ENCODE data around the gene SOWAHA.
"Not testable (repeated sequence)": the region's sequence is repeated elsewhere in the genome, so short reads cannot be mapped to it uniquely, and the experiment has no call there.

Gene SOWAHA

DNA sequence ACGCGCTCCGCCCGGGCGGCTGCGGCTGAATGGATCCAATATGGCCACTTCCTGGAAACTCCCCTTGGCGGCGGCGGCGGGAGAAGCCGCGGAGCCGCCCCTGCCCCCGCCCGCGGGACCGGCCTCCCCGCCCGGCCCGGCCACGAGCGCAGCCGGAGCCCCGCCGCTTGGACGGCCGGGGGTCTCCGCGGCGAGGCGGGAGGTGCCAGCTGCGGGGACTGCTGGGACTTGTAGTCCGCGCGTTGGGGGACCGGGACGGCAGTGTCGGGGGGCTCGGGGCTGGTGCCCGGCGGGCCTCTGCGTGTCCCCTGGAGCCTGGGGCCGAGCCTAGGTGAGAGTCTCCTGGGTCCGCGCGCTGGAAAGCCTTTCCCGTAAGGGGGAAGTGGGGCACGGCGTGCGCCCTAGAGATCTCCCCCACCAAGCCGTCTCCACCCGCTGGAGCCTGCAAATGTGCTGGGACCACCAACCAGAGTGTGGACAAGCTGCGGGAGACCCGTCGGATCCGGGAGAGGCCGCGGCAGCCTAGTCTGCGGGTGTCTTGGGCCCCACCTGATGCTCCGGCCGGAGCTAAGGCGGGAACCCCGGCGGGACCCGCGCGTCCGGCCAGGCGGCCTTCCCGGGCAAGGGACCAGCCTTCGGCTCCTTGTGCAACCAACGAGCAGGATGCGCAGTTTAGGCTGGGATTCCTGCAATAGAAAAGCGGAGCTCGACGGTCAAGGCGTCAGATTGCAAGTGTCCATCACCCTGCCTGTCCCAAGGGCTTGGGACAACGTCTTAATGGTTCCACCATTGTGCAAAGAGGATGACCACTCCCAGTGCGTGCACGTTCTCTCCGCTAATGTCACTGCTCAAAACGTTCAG lies 35.7 kb upstream of the SOWAHA start, which contains the start of gene SEPTIN8:
TSS of gene SEPTIN8 (minus strand) at position 31 of the 861 bp plus-strand sequence. CDS start 102 bp downstream, outside the sequence.
- peak; percentile 7 to 34 for DNase-seq (ENCODE audit: low read depth in 2 of 2)

DNA sequence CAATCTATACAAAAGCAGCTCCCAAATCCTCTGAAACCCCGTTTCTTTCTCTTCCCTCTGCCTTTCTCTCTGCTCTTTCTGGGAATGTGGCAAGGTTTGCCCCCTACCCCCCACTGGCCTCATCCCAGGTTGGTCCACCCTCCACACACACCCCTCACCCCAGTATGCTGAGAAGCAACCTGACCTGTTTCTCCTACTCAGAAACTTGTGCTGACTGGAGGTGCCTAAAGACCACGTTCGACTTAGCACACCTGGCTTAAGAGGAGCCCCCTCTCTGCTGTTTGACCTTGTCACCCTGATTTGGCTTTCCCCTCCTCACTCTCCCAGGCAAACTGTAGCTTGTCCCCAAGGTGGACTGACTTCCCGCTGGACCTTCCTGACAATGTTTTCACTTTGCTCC lies 35.0 kb upstream of the SOWAHA start:
- no peak for DNase-seq (ENCODE audit: low read depth in 2 of 2)

DNA sequence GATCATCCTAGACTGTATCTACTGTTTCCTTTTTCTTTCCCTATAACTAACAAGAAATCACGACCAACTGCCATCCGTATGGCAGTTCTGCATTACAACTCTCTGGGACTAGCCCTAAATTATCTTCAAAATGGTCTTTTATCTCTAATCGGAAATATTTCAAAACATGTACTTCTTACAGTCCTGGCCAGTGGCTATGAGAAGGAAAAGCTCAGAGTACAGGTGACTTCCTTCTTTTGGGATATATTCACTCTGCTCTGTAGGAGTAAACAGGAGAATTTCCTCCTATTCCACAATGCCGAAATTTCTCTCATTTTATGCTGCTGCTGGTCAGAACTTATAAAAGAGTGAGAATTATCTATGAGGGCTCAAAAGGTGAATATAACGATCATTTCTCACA lies 34.2 kb upstream of the SOWAHA start:
- DNase-seq (ENCODE audit: low read depth in 2 of 2): no peak

DNA sequence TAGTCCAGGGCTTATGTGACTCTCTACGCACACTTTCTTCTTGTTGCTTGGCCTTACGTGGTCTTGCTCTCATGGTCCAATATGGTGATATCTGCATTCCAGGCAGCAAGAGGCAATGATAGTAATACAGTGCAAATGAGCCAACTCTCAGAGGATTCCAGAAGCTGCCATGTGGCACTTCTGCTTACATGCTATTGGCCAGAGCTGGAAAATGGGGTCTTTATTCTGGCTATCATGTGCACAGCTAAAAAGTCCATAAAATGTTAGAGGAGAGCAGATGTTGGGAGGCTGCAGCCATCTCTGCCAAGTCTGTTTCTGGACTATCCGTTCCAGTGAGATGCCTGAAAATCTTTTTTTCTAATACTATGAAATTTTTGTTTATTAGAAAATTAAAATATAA lies 33.1 kb upstream of the SOWAHA start:
- DNase-seq (ENCODE audit: low read depth in 2 of 2): no peak

DNA sequence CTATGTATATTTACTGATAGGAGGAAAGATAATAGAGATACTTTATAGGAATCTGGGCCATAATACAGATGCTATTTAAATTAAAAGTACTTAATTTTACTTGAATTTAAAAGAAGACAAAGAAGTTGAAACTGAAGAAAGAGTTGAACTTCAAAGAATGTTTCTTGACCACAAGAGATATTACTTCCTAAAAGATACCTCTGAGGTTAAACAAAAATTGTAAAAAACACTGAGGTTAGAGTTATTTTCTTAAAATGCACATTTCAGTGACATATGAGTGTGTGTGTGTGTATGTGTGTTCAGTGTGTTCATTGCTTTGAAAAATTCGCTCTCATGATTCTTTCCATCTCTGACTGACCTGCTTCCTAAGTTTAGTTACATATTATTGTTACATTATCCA lies 32.5 kb upstream of the SOWAHA start:
- no peak for DNase-seq (ENCODE audit: low read depth in 2 of 2)

DNA sequence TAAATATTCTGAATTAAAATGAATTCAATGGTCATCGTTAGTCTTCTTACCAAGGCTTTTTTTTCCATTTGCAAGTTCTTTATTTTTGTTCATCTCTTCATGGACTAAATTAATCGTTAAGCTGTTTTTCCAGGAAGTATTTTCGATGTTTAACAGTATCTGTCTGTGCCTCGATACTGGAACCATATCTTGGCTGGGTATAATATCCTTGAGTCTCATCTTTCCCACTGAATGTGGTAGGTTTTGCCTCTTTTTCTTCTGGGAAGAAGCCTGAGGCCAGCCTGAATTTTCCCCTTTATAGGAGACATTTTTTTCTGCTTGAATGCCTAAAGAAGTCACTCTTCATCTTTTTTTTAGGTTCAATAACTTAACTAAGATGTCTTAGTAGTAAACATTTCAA lies 32.1 kb upstream of the SOWAHA start:
- DNase-seq (ENCODE audit: low read depth in 2 of 2): no peak

DNA sequence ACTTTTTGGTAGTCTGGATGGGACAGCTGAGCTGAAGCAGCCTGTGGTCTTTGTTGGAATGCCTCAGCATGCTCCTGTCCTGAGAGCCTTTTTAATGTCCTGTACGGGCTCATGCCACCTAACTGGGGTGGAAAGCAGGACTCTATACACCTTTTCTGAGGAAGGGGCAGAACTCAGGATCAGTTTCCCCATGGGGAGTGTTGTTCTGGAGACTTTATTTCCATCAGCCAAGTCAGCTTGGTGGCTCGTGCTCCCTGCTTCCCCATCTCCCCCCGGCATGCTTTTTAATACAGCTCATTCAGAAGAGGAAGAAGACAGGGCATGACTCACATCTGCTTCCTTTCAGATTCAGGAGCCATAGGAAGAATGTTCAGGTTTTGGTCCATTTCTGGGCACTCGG lies 31.0 kb upstream of the SOWAHA start:
- DNase-seq (ENCODE audit: low read depth in 2 of 2): no peak

DNA sequence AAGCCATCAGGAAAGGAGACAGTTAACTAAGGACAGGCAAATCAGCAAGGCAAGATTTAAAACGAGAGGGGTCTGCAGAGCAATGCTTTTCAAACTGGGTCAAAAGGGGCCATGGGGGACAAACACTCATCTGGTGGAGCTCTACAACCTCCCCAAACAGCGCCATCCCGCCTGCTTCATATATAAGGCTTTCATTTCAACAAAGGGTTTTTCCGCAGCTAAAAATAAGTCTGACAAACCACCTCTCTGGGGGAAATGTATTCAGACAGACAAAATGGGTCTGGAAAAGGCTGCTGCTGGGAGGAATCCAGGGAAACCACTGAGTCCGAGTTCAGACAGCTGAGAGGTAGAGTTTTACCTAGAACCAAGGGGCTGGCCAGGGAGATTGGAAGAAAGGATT lies 27.7 kb upstream of the SOWAHA start:
- no peak for DNase-seq (ENCODE audit: low read depth in 2 of 2)

DNA sequence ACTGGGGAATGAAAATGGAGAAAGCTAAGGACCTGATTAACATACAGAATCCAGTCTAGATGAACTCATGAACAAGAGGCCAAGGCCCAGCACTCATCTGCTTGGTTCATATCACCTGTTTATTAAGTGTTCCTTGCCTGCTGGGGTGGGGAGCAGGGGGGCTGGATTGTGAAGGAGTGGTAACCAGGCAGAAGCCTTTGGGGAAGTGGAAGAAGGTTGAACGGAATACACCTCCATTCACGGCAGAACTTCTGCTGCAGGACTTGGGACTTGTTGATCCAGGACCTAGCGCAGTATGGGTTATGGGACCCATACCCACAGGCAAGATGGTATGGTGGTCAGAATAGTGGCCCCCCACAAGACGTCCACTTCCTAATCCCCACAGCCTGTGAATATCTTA lies 27.2 kb upstream of the SOWAHA start:
- no peak for DNase-seq (ENCODE audit: low read depth in 2 of 2)

DNA sequence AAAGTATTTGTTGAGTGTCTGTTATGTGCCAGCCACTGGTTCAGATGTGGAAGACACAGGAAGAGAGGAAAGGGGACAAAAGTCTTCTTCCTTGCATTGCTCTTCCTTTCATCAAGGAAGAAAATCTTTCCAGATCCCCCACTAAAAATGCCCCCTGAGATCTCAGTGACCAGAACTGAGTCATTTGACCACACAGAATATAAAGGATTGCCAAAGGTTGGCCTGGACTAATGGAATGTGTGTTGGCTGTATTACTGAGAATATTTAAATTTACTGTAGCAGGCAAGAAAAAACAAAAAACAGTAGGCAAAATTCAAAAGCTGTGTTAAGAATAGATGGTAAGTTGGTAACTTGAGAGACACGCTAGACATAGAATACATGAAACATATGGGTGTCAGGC lies 26.0 kb upstream of the SOWAHA start:
- no peak for DNase-seq (ENCODE audit: low read depth in 2 of 2)

DNA sequence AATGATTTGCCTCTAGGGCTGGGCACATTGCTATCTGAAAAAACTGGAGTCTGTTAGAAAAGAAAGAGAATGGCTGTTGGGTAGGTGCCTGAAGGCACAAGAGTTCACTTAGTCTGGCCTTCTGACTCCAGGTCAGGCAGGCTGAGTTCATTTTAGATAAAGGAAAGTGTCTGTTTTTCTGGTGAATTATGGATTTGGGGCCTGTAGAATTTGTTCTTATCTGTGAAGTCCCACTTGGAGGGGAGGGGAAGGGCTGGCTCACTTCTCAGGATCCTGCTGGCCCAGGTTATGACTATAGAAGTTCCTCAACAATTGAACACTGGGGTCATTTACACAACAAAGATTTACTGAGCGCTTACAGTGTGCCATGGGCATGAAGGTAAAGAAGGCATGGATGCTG lies 24.6 kb upstream of the SOWAHA start:
- no peak for DNase-seq (ENCODE audit: low read depth in 2 of 2)

DNA sequence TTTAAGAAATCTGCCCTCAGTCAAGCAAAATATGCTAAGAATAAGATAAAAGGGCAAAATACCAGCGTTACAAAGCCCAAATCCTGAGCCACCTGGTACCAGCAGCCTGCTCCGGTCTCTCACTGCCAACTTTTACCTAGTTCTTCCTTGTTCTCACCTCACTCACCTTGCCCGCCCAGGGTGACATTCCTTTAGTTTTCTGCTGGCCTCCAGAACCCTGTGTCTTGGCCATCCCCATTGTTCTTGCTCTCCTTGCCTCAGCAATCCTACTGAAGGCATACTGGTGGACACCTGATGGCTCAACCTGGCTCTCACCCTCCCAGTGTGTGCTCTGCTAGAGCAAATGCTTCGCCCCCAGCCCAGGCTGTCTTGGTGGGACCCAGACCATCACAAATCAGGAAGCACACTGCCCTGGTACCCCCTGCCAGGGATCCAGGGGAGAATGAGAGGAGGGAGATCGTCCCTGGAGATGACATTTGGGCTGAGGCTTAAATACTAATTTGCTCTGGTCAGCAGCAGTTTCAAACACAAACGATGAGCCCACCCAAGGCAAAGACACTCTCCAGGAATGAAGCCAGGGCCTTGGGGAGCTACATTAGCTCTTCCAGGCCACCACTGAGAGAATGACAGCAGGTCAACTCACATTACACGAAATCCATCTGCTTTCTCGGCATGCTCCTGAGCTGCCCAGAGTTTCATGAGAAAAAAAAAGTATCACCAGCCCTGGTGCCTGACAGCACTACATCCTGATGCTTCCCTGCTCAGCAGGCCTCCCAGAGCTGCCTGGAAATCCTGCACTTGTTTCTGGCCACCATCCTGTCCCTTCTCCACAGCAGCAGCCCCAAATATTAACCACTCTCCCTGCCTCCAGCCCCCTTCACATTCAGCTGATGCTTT lies 23.9 kb upstream of the SOWAHA start:
- DNase-seq (ENCODE audit: low read depth in 2 of 2): no peak

DNA sequence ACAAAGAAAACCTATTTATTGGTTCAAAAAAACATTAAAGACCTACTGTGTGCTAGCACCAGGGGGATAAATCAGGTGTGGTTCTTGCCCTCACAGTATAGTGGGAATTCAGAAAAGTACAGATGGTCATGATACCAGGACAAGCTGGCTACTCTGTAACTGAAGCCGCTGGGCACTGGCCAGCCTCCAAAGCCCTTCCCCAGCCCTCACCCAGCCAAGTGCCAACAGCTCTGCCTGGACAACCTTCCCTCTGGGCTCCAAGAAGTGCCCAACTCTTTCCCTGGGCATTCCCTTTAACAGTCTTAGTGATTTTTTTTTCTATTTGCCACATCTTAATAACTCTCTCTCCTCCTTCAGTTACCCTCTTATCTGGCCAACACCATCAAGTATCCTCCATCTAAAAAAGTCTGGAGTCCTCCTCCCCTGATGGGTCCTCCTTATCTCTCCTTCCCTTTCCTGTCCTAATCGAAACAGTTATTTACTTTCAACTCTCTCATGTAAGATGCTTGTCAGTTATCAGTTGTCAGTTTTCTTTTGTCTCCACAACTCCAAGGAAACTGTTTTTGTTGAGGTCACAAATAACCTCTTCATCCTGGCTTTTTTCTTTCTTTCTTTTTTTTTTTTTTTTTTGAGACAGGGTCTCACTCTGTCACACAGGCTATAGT lies 22.8 kb upstream of the SOWAHA start:
- no peak for DNase-seq (ENCODE audit: low read depth in 2 of 2)

DNA sequence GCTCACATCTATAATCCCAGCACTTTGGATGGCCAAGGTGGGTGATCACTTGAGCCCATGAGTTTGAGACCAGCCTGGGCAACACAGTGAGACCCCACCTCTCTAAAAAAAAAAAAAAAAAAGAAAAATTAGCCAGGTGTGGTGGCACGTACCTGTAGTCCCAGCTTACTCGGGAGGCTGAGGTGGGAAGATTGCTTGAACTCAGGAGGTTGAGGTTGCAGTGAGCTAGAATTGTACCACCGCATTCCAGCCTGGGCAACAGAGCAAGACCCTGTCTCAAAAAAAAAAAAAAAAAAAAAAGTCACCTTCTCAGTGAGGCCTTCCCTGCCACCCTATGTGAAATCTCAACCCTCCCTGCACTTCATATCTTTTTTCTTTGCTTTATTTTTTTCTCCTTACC lies 22.1 kb upstream of the SOWAHA start:
- no peak for DNase-seq (ENCODE audit: low read depth in 2 of 2)

DNA sequence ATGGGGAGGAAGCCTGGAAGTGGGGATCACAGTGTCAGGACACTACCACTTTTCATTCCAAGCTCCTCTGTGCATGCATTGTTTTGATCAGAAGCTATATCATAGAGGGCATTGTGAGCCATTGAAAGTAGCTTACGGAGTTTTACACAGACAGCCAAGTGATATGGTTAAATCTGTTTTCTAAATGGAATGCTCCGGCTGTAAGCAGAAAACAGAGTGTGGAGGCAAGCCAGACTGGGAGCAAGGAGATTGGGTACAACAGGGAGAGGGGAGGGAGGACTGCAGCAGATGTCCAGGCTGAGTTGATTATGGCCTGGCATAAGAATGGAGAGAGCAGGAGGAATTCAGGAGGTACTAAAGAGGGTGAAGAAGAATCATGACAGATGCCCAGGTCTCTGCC lies 15.5 kb upstream of the SOWAHA start:
- DNase-seq (ENCODE audit: low read depth in 2 of 2): no peak

DNA sequence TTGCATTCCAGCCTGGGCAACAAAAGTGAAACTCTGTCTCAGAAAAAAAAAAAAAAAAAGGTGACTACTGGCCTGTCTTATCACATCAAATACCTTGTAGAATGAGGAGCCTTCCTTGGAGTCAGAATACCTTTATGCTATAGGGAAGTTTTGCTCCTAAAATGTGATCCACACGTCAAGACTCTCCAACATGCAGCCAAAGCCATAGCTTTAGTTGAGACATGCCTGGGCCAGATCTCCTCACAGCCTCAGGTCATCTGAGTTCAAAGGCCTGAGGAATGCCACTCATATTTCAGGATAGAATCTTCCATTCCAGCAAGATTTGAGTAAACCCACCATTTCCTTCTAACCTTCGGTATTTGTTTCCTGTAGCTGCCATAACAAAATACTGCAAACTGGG lies 13.7 kb upstream of the SOWAHA start:
- DNase-seq (ENCODE audit: low read depth in 2 of 2): no peak

DNA sequence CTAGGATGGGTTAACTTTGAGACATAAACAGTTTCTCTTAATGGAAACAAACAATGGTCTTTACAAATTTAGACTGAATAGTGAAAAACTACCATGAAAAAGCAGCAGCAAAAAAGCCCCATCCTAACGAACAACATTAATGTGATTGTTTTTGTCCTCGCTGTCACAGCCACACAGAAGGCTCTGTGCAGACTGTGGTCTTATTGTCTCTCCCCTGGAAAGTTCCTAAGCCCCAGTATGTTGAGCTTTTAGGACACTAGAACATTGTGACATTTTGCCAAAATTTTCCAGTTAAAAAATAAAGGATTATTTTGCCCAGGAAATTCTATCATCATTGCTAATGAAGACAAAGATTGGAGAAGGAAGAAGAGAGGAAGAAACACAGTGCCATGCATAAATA lies 12.6 kb upstream of the SOWAHA start:
- no peak for DNase-seq (ENCODE audit: low read depth in 2 of 2)

DNA sequence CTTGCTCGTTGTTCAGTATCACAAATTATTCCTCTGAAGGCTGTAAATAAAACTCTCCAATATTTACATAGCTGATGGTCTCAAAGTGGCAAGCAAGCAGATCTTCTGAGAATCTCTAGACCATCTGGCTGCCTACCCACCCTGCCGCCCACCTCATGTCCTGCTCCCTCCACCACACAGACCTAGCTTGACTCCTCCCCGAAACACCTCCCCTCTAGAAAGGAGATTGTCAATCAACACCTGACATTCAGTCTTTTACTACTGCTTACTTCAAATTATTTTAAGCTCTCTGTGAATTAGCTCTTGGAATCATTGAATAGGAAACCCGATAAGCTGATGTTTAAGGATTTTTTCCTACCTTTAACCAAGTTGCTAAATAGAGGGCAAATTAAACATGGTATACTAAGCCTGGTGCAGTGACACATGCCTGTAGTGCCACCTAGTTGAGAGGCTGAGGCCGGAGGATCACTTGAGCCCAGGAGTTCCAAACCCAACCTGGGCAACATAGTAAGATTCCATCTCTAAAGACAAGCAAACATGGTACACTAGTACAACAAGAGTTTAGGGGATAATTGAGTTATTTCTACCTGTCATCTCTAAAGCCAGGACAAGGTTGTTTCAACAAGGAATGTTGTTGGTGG lies 10.9 kb upstream of the SOWAHA start:
- no peak for DNase-seq (ENCODE audit: low read depth in 2 of 2)

DNA sequence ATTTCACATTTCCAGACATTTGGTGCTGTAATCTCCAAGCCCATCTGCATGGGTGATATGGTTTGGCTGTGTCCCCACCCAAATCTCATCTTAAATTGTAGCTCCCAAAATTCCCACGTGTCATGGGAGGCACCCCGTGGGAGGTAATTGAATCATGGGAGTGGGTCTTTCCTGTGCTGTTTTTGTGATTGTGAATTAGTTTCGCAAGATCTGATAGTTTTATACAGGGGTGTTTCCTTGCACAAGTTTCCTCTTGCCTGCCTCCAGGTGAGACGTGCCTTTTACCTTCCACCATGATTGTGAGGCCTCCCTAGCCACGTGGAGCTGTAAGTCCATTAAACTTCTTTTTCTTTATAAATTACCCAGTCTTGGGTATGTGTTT lies 10.4 kb upstream of the SOWAHA start:
- DNase-seq (ENCODE audit: low read depth in 2 of 2): not testable (repeated sequence)

DNA sequence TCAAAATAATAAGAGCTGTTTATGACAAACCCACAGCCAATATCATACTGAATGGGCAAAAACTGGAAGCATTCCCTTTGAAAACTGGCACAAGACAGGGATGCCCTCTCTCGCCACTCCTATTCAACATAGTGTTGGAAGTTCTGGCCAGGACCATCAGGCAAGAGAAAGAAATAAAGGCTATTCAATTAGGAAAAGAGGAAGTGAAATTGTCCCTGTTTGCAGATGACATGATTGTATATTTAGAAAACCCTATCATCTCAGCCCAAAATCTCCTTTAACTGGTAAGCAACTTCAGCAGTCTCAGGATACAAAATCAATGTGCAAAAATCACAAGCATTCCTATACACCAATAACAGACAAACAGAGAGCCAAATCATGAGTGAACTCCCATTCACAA lies 8.9 kb upstream of the SOWAHA start:
- DNase-seq (ENCODE audit: low read depth in 2 of 2): not testable (repeated sequence)

DNA sequence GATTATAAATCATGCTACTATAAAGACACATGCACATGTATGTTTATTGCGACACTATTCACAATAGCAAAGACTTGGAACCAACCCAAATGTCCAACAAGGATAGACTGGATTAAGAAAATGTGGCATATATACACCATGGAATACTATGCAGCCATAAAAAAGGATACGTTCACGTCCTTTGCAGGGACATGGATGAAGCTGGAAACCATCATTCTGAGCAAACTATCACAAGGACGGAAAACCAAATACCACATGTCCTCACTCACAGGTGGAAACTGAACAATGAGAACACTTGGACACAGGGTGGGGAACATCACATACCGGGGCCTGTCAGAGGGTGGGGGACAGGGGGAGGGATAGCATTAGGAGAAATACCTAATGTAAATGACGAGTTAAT lies 7.2 kb upstream of the SOWAHA start:
- not testable (repeated sequence) for DNase-seq (ENCODE audit: low read depth in 2 of 2)

DNA sequence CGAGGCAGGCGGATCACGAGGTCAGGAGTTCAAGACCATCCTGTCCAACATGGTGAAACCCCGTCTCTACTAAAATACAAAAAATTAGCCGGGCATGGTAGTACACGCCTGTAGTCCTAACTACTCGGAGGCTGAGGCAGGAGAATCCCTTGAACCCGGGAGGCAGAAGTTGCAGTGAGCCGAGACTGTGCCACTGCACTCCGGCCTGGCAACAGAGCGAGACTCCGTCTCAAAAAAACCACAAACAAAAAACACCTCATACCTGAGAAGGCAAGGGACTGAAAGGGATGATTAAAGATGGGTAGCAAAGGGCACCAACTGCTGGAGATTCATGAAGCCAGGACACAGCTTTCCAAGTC lies 6.3 kb upstream of the SOWAHA start:
- DNase-seq (ENCODE audit: low read depth in 2 of 2): not testable (repeated sequence)

All from stimulated activated CD4-positive, alpha-beta T cell treated with anti-CD3 and anti-CD28 coated beads, Interleukin-1b, Interleukin-23, amount 100 ng/mL, for 4 hours (primary cell).